Muscle layer of colon (tissue), 2 donors: Measurements from ENCODE around the gene HECTD4.

ENCODE experiments used
- H3K27ac ChIP-seq: one replicate; pipeline ENCODE4 v1.7.0; 2013; ENCODE audit warnings: low read depth, mild to moderate bottlenecking, low read length, moderate library complexity
- H3K27me3 ChIP-seq, 2 donors: one replicate each; pipeline ENCODE4 v1.7.0; 2013; ENCODE audit warnings: low read length in 2 of 2, mild to moderate bottlenecking in 2 of 2; ENCODE audit not compliant: insufficient read depth in 2 of 2, control insufficient read depth in 1 of 2
- H3K36me3 ChIP-seq: one replicate; pipeline ENCODE4 v1.7.0; 2013; ENCODE audit warnings: mild to moderate bottlenecking, low read length; ENCODE audit not compliant: insufficient read depth
- H3K4me1 ChIP-seq: one replicate; pipeline ENCODE4 v1.7.0; 2013; ENCODE audit warnings: mild to moderate bottlenecking, low read length; ENCODE audit not compliant: insufficient read depth
- H3K4me3 ChIP-seq, 2 donors: one replicate each; pipeline ENCODE4 v1.7.0; 2013; ENCODE audit warnings: low read length in 2 of 2, low read depth in 1 of 2, mild to moderate bottlenecking in 1 of 2, moderate library complexity in 1 of 2
- H3K9ac ChIP-seq: one replicate; pipeline ENCODE4 v1.7.0; 2013; ENCODE audit warnings: low read length
- H3K9me3 ChIP-seq: one replicate; pipeline ENCODE4 v1.7.0; 2013; ENCODE audit warnings: mild to moderate bottlenecking, low read length
- donor health status: abdominal sarcoma.
- donor health status: Adenocarcinoma of cecum.

Gene HECTD4

GRCh38 chr12:112219195-112219594 lies 163.0 kb downstream of the HECTD4 start:
- H3K27ac ChIP-seq = no peak overlapping the region
- peaks cover 51% of the 10 kb centered on the region for H3K36me3 ChIP-seq
- H3K9ac ChIP-seq = no peak overlapping the region

DNA sequence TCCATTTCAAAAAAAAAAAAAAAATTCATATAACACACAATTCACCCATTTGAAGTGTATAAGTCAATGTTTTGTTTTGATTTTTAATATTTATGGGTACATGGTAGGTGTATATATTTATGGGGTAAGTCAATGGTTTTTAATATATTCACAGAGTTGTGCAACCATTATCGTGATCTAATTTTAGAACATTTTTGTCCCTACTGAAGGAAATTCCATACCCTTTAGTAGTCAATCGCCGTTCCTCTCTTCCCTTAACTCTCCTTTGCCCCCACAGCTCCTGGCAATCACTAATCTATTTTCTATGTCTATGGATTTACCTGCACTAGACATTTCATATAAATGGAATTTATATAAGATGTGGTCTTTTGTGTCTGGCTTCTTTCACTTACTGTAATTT lies 164.1 kb downstream of the HECTD4 start:
- H3K27ac ChIP-seq = no peak overlapping the region
- H3K4me1 ChIP-seq = no peaks in the 10 kb centered on the region
- H3K27me3 ChIP-seq = no peaks in the 10 kb centered on the region
- H3K4me3 ChIP-seq = no peak overlapping the region
- no peaks in the 10 kb centered on the region for H3K9me3 ChIP-seq
- H3K9ac ChIP-seq = no peak overlapping the region
- H3K36me3 ChIP-seq = peaks cover 48% of the 10 kb centered on the region

More at GRCh38 chr12:112219195-112219594, 163.0 kb downstream of the HECTD4 start:
- Histone ChIP-seq H3K27me3 (no peaks in the 10 kb centered on the region), H3K4me3 (no peak overlapping the region), H3K4me1 (no peaks in the 10 kb centered on the region), H3K9me3 (no peaks in the 10 kb centered on the region)

DNA sequence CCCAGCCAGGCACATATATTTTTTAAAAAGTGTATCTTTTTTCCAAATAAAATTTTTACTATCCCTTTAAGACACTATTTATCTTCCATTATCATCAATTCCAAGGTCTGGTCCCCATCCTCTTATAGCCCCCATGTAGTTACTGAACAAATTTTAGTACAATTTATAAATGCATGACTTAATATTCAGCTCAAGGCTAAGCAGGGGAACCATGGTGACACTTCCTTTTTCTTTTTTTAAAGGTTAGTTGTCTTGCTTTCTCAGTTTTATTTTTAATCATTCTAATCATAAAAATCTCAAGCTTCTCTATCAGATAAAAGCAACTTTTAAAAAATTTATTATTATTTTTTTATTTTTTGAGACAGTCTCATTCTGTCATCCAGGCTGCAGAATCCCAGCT lies 164.6 kb downstream of the HECTD4 start:
- no peaks in the 10 kb centered on the region for H3K27me3 ChIP-seq
- no peak overlapping the region for H3K27ac ChIP-seq
- no peaks in the 10 kb centered on the region for H3K4me1 ChIP-seq
- H3K9me3 ChIP-seq = no peaks in the 10 kb centered on the region
- H3K36me3 ChIP-seq = peaks cover 43% of the 10 kb centered on the region
- H3K4me3 ChIP-seq = no peak overlapping the region
- H3K9ac ChIP-seq = no peak overlapping the region

- H3K9ac ChIP-seq = no peak overlapping the region
- no peaks in the 10 kb centered on the region for H3K9me3 ChIP-seq
- no peak overlapping the region for H3K4me3 ChIP-seq
- H3K27me3 ChIP-seq = no peaks in the 10 kb centered on the region
- peaks cover 53% of the 10 kb centered on the region for H3K36me3 ChIP-seq
- H3K27ac ChIP-seq = no peak overlapping the region
- H3K4me1 ChIP-seq = no peaks in the 10 kb centered on the region
These were observed 166.0 kb downstream of the HECTD4 start for GRCh38 chr12:112216223-112216622.

- H3K9ac ChIP-seq = no peak overlapping the region
- no peaks in the 10 kb centered on the region for H3K27me3 ChIP-seq
- H3K27ac ChIP-seq = no peak overlapping the region
- no peak overlapping the region for H3K4me3 ChIP-seq
- no peaks in the 10 kb centered on the region for H3K9me3 ChIP-seq
- peaks cover 69% of the 10 kb centered on the region for H3K36me3 ChIP-seq
- no peaks in the 10 kb centered on the region for H3K4me1 ChIP-seq
These were observed 168.2 kb downstream of the HECTD4 start for GRCh38 chr12:112214064-112214463.

- H3K27ac ChIP-seq = no peak overlapping the region
- H3K36me3 ChIP-seq = peaks cover 57% of the 10 kb centered on the region
- H3K27me3 ChIP-seq = no peaks in the 10 kb centered on the region
- H3K9me3 ChIP-seq = no peaks in the 10 kb centered on the region
- H3K9ac ChIP-seq = no peak overlapping the region
- H3K4me1 ChIP-seq = no peaks in the 10 kb centered on the region
- no peak overlapping the region for H3K4me3 ChIP-seq
These were observed 173.8 kb downstream of the HECTD4 start for GRCh38 chr12:112208301-112208910.

DNA sequence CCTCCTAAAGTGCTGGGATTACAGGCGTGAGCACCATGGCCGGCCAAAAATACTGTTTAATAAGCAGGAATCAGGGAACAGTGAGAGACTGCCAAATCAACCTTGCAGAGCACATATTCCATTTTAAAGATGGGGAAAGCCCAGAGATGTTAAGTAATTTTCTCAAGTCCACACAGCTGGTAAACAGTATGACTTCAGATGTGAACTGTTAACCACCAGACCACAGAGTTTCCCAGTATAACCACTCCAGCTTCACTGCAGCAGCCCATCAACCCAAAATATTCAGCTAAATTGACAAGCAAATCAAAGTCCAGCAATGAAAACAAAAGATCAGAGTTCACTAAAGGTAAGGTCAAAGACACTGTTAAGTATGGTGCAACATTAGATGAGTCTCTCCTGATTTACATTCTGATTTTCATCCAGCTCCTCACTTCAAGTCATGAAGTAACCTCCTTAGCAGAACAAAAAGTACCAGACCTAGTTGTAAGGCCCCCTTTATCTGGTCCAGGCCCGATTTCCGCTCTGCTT lies 174.8 kb downstream of the HECTD4 start:
- Histone ChIP-seq H3K27ac (no peak overlapping the region), H3K36me3 (peaks cover 66% of the 10 kb centered on the region), H3K9me3 (no peaks in the 10 kb centered on the region), H3K27me3 (no peaks in the 10 kb centered on the region), H3K9ac (no peak overlapping the region), H3K4me1 (no peaks in the 10 kb centered on the region), H3K4me3 (no peak overlapping the region)

GRCh38 chr12:112206944-112207343 lies 175.3 kb downstream of the HECTD4 start:
- no peak overlapping the region for H3K27ac ChIP-seq
- H3K9me3 ChIP-seq = no peaks in the 10 kb centered on the region
- peaks cover 65% of the 10 kb centered on the region for H3K36me3 ChIP-seq
- H3K9ac ChIP-seq = no peak overlapping the region
- H3K27me3 ChIP-seq = no peaks in the 10 kb centered on the region
- no peak overlapping the region for H3K4me3 ChIP-seq
- no peaks in the 10 kb centered on the region for H3K4me1 ChIP-seq

- Histone ChIP-seq H3K36me3 (peaks cover 51% of the 10 kb centered on the region), H3K27me3 (no peaks in the 10 kb centered on the region), H3K4me3 (no peak overlapping the region), H3K4me1 (no peaks in the 10 kb centered on the region), H3K9ac (no peak overlapping the region), H3K9me3 (no peaks in the 10 kb centered on the region), H3K27ac (no peak overlapping the region)
These were observed 183.1 kb downstream of the HECTD4 start for GRCh38 chr12:112199136-112199535.

GRCh38 chr12:112198120-112198733 lies 184.0 kb downstream of the HECTD4 start:
- H3K9me3 ChIP-seq = no peaks in the 10 kb centered on the region
- no peaks in the 10 kb centered on the region for H3K4me1 ChIP-seq
- no peaks in the 10 kb centered on the region for H3K27me3 ChIP-seq
- no peak overlapping the region for H3K9ac ChIP-seq
- no peak overlapping the region for H3K27ac ChIP-seq
- H3K36me3 ChIP-seq = peaks cover 55% of the 10 kb centered on the region
- no peak overlapping the region for H3K4me3 ChIP-seq

DNA sequence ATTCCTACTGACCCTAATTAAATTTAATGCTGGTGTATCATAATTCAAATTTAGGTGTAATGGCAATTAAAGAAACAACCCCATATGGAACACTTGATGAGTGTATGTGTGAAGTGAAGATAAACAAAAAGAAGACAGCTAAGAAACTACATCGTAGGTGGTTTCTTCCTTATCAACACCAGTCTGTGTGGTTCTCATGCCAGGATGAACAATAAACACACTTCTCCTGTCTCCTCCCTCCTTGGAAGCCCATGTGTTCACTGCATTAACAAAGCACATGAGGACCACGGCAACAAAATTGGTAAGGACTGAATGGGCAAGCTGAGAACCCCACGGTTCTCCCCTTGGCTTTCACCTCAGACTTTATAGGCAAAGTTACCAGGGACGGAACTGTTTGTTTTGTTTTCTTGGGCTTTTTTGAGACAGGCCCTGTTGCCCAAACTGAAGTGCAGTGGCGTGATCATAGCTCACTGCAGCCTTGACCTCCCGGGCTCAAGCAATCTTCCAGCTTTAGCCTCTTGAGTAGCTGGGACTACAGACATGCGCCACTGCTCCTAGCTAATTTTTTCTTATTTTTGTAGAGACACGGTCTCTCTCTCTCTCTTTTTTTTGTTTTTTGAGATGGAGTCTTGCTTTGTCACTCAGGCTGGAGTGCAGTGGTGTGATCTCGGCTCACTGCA lies 185.9 kb downstream of the HECTD4 start:
- H3K27me3 ChIP-seq = no peaks in the 10 kb centered on the region
- H3K36me3 ChIP-seq = peaks cover 63% of the 10 kb centered on the region
- H3K4me3 ChIP-seq = no peak overlapping the region
- no peak overlapping the region for H3K9ac ChIP-seq
- H3K27ac ChIP-seq = no peak overlapping the region
- H3K9me3 ChIP-seq = no peaks in the 10 kb centered on the region
- H3K4me1 ChIP-seq = no peaks in the 10 kb centered on the region
